ENCODE measurements around the gene PLTP. TPM values are rescaled to one million over a fixed set of nuclear protein-coding genes. Genes with fewer than 3 reads are reported as not detected.

The PLTP gene
- total and polyA plus RNA-seq, 2 of the 13 experiments (the other 11 are each of a cell fraction or from before 2014, with no cell fraction given) = 16.9 to 28.6 TPM

GRCh38 chr20:45924391-45925261, 12.7 kb upstream of the PLTP start (continued):
- TF ChIP-seq KDM2A (CRISPR knock-in tag; IDR thresholded peaks at IDR 0.05; ENCODE audit: borderline replicate concordance, low read depth) (peak; percentile 14; the same call in 1 of the 2 replicates), ZNF589 (CRISPR knock-in tag; conservative IDR thresholded peaks at IDR 0.05) (no peak), RARG (CRISPR knock-in tag; IDR thresholded peaks at IDR 0.05; ENCODE audit: low read depth) (no peak), ZNF143 (CRISPR knock-in tag; IDR thresholded peaks at IDR 0.05) (no peak), ZNF580 (CRISPR knock-in tag; IDR thresholded peaks at IDR 0.05; ENCODE audit: borderline replicate concordance, low read depth) (no peak), IRF1 (CRISPR knock-in tag; IDR thresholded peaks at IDR 0.05; ENCODE audit: low read depth) (no peak), PAXIP1 (CRISPR knock-in tag; conservative IDR thresholded peaks at IDR 0.05) (peak; percentile 60), ZBTB20 (CRISPR knock-in tag; IDR thresholded peaks at IDR 0.05; ENCODE audit: borderline replicate concordance, low read depth) (0 out of 2 replicates have a peak, but pooled peaks have one; percentile 27), ZNF256 (CRISPR knock-in tag; conservative IDR thresholded peaks at IDR 0.05) (no peak), SOX6 (IDR thresholded peaks at IDR 0.05) (no peak), SOX6 (CRISPR knock-in tag; IDR thresholded peaks at IDR 0.05) (peak; percentile 47), ZNF337 (CRISPR knock-in tag; IDR thresholded peaks at IDR 0.05; ENCODE audit: borderline replicate concordance, low read depth) (no peak), ZMAT3 (CRISPR knock-in tag; conservative IDR thresholded peaks at IDR 0.05) (no peak), MYC (CRISPR knock-in tag; IDR thresholded peaks at IDR 0.05; ENCODE audit: borderline replicate concordance) (no peak), HMG20B (CRISPR knock-in tag; conservative IDR thresholded peaks at IDR 0.05) (no peak), RXRB (CRISPR knock-in tag; IDR thresholded peaks at IDR 0.05; ENCODE audit: borderline replicate concordance) (peak; percentile 53; the same call in 1 of the 2 replicates), SKI (IDR thresholded peaks at IDR 0.05; ENCODE audit: partially characterized antibody) (peak; percentile 8), MATR3 (CRISPR knock-in tag; IDR thresholded peaks at IDR 0.05) (no peak), SALL2 (CRISPR knock-in tag; IDR thresholded peaks at IDR 0.05) (0 out of 2 replicates have a peak, but pooled peaks have one; percentile 23), ZNF501 (CRISPR knock-in tag; IDR thresholded peaks at IDR 0.05) (peak; percentile 76; the same call in 1 of the 2 replicates), HMGXB4 (CRISPR knock-in tag; IDR thresholded peaks at IDR 0.05; ENCODE audit: borderline replicate concordance in 1 of 2, low read depth in 1 of 2) (no peak), ZNF414 (CRISPR knock-in tag; IDR thresholded peaks at IDR 0.05) (0 out of 2 replicates have a peak, but pooled peaks have one; percentile 19)

Data from HepG2 (cell line).